GM12873 (cell line): Measurements from ENCODE around the gene SLC9A8.

Experiments used
- TF ChIP-seq, protein P1 (sequence below): IDR thresholded peaks from 2 replicates; pipeline ENCODE4 v1.5.1; 2012; ENCODE audit warnings: low read depth, mild to moderate bottlenecking, moderate library complexity, low read length, control low read depth; ENCODE audit not compliant: insufficient read depth; ENCODE audit errors: missing control alignments

Gene SLC9A8

GRCh38 chr20:49825521-49826033, 12.9 kb downstream of the SLC9A8 start:
- TF ChIP-seq, protein P1, sequence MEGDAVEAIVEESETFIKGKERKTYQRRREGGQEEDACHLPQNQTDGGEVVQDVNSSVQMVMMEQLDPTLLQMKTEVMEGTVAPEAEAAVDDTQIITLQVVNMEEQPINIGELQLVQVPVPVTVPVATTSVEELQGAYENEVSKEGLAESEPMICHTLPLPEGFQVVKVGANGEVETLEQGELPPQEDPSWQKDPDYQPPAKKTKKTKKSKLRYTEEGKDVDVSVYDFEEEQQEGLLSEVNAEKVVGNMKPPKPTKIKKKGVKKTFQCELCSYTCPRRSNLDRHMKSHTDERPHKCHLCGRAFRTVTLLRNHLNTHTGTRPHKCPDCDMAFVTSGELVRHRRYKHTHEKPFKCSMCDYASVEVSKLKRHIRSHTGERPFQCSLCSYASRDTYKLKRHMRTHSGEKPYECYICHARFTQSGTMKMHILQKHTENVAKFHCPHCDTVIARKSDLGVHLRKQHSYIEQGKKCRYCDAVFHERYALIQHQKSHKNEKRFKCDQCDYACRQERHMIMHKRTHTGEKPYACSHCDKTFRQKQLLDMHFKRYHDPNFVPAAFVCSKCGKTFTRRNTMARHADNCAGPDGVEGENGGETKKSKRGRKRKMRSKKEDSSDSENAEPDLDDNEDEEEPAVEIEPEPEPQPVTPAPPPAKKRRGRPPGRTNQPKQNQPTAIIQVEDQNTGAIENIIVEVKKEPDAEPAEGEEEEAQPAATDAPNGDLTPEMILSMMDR: no peak

- TF ChIP-seq, protein P1: no peak
Measured at GRCh38 chr20:49831022-49831769, 18.6 kb downstream of the SLC9A8 start.

DNA sequence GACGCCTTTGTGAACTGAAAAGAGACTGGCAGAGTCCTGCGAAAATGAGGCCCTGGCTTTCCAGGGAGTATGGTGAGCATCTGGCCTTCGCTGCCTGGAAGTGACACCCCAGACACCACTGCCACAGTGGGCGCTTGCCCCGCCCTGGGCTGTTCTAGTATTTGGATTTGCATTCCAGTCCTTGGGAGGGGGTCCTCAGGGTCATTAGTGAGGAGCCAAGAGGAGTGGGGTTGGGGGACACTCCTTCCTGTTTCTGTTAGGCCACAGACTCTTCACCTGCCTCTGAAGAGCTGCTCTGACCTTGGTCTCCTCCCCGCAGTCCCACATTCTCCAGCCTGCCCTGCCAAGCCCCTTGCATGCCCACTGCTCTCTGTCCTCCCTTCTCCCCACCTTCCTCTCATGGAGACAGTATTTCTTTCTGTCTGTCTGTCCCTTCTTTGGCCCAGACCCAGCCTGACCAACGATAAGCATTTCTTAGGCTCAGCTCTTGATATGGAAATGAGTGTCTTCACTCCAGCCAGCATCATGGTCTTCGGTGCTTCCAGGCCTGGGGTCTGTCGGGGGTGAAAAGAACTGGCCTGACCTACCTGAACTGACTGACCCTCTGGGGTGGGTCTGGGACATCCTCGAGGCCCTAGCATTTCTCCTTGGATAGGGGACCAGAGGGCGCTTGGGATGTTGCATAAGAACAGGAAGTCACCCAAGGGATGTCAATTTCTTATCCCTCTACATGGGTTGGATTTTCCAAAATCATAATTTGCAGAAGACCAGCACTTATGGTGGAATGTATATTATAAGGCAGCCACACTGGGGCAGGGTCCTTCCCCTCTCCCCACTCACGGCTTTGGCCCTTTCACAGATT, 19.4 kb downstream of the SLC9A8 start:
- TF ChIP-seq, protein P1: no peak

DNA sequence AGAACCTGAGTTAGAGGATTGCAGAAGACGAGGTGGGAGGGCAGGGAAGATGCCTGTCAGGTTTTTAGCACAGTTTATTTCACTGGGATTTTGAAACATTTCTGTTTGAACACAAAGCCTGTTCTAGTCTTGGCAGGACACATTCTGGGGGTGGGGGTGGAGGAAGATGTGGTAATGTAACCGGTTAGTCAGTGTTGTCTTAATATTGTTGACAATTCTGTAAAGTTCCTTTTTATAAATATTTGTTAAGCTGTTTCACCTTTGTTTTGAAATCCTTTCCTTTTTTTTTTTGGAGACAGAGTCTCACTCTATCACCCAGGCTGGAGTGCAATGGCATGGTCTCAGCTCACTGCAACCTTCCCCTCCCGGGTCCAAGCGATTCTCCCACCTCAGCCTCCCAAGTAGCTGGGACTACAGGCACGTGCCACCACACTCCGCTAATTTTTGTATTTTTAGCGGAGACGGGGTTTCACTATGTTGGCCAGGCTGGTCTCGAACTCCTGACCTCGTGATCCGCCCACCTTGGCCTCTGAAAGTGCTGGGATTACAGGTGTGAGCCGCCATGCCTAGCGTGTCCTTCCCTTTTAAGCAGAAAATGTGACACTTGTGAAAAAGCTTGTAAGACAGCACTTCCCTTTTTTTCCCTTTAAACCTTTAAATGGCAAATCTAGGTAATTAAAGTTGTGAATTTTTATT, 20.2 kb downstream of the SLC9A8 start:
- TF ChIP-seq, protein P1: no peak

- TF ChIP-seq, protein P1: no peak
Measured at GRCh38 chr20:49833483-49833882, 20.9 kb downstream of the SLC9A8 start.

- TF ChIP-seq, protein P1: no peak
Measured at GRCh38 chr20:49835031-49835430, 22.4 kb downstream of the SLC9A8 start.

- TF ChIP-seq, protein P1: no peak
Measured at GRCh38 chr20:49838546-49838945, 25.9 kb downstream of the SLC9A8 start.
